ENCODE measurements around the gene RAB11FIP2.

- TF ChIP-seq SIX5 (IDR thresholded peaks at IDR 0.05; ENCODE audit: low read depth, low read length) (no peak), CTCF (IDR thresholded peaks at IDR 0.05; ENCODE audit: control extremely low read depth in 1 of 3, insufficient read depth in 1 of 3, low read depth in 1 of 3, low read length in 3 of 3) (no peak), CHD1 (IDR thresholded peaks at IDR 0.05; ENCODE audit: low read depth, low read length) (no peak), CHD2 (IDR thresholded peaks at IDR 0.05; ENCODE audit: low read length) (no peak), RAD21 (IDR thresholded peaks at IDR 0.05 in 1 of 2, conservative IDR thresholded peaks at IDR 0.05 in 1 of 2; ENCODE audit: low read depth in 2 of 2, low read length in 2 of 2) (no peak), ZNF274 (IDR thresholded peaks at IDR 0.05; ENCODE audit: borderline replicate concordance, extremely low read depth, low read length) (no peak), EZH2 (IDR thresholded peaks at IDR 0.05; ENCODE audit: low read depth, low read length, severe bottlenecking) (no peak)
These were observed 33.7 kb downstream of the RAB11FIP2 start for GRCh38 chr10:118012952-118013525.
